Measurements from ENCODE around the gene MAP4K4. TPM values are rescaled to one million over a fixed set of nuclear protein-coding genes. Genes with fewer than 3 reads are reported as not detected.

The MAP4K4 gene
- polyA plus RNA-seq, 1 donor (not counting 4 experiments of a cell fraction or from before 2014, with no cell fraction given) = 84.1 TPM

GRCh38 chr2:101776172-101777043 is 78.9 kb downstream of the MAP4K4 start:
- TF ChIP-seq, protein P1, sequence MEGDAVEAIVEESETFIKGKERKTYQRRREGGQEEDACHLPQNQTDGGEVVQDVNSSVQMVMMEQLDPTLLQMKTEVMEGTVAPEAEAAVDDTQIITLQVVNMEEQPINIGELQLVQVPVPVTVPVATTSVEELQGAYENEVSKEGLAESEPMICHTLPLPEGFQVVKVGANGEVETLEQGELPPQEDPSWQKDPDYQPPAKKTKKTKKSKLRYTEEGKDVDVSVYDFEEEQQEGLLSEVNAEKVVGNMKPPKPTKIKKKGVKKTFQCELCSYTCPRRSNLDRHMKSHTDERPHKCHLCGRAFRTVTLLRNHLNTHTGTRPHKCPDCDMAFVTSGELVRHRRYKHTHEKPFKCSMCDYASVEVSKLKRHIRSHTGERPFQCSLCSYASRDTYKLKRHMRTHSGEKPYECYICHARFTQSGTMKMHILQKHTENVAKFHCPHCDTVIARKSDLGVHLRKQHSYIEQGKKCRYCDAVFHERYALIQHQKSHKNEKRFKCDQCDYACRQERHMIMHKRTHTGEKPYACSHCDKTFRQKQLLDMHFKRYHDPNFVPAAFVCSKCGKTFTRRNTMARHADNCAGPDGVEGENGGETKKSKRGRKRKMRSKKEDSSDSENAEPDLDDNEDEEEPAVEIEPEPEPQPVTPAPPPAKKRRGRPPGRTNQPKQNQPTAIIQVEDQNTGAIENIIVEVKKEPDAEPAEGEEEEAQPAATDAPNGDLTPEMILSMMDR (optimal IDR thresholded peaks at IDR 0.05 in 1 of 3, IDR thresholded peaks at IDR 0.05 in 1 of 3, conservative IDR thresholded peaks at IDR 0.05 in 1 of 3; ENCODE audit: extremely low read depth in 1 of 3, insufficient read depth in 2 of 3, low read length in 3 of 3) = no peak
- no peak for TF ChIP-seq EZH2 (IDR thresholded peaks at IDR 0.05; ENCODE audit: low read length)
- H4K20me1 ChIP-seq (ENCODE audit: control insufficient read depth, extremely low read depth, insufficient read depth, low read length) = peaks cover 2% of the 10 kb centered on the region

DNA sequence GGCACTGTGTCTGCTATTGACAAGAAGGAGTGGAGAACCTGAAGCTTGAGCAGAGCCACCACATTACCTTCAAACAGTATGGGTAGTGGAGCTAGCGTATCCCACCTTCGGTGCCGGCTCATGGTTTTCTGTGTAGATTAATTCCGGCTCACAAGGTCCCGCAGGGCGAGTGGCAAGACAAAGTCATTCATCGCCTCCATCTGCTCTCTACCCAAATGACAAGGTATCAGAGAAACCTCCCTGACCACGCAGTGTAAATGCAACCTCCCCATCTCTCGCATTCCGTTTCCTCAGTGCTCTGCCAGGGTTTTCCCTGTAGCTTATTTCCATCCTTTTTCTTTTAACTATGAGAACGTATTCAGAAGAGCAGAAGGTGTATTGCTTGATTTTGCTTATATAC is 79.8 kb downstream of the MAP4K4 start:
- Histone ChIP-seq H3K27me3 (ENCODE audit: control insufficient read depth, extremely low read depth, insufficient read depth, low read length) (no peaks in the 10 kb centered on the region), H3K79me2 (ENCODE audit: control insufficient read depth, insufficient read depth, low read length) (peaks cover 99% of the 10 kb centered on the region), H3K4me1 (ENCODE audit: control insufficient read depth, extremely low read depth, insufficient read depth, low read length) (peaks cover 6% of the 10 kb centered on the region), H3K4me2 (ENCODE audit: control insufficient read depth, extremely low read depth, insufficient read depth, low read depth, low read length) (no peak overlapping the region), H3K9me3 (ENCODE audit: control insufficient read depth, low read depth, low read length) (no peaks in the 10 kb centered on the region), H2AFZ (ENCODE audit: control insufficient read depth, low read length) (no peak overlapping the region), H4K20me1 (ENCODE audit: control insufficient read depth, extremely low read depth, insufficient read depth, low read length) (peaks cover 3% of the 10 kb centered on the region), H3K9ac (ENCODE audit: control insufficient read depth, extremely low read depth, insufficient read depth, low read length) (no peak overlapping the region), H3K36me3 (ENCODE audit: control insufficient read depth in 2 of 2, extremely low read depth in 1 of 2, insufficient read depth in 2 of 2, low read length in 2 of 2) (peaks cover 0 to 3% of the 10 kb centered on the region in 2 experiments), H3K4me3 (ENCODE audit: control insufficient read depth in 2 of 3, extremely low read depth in 1 of 3, insufficient read depth in 2 of 3, low read depth in 1 of 3, low read length in 3 of 3) (no peak overlapping the region), H3K27ac (ENCODE audit: control insufficient read depth, insufficient read depth, low read length) (no peak overlapping the region), H3K9me1 (ENCODE audit: control insufficient read depth, extremely low read depth, insufficient read depth, low read length) (peaks cover 2% of the 10 kb centered on the region)
- FAIRE-seq = no peak
- TF ChIP-seq, protein P1 (optimal IDR thresholded peaks at IDR 0.05 in 1 of 3, IDR thresholded peaks at IDR 0.05 in 1 of 3, conservative IDR thresholded peaks at IDR 0.05 in 1 of 3; ENCODE audit: extremely low read depth in 1 of 3, insufficient read depth in 2 of 3, low read length in 3 of 3) = no peak
- TF ChIP-seq EZH2 (IDR thresholded peaks at IDR 0.05; ENCODE audit: low read length) = no peak
- dilution Hi-C loops (cut with MboI; ENCODE audit: extremely low pct_ligation_motif_present, low sequenced_read_pairs) = no loop called here
- DNase-seq (ENCODE audit: low read depth, low spot score) = no peak

More at GRCh38 chr2:101776172-101777043, 78.9 kb downstream of the MAP4K4 start:
- Histone ChIP-seq H3K27me3 (ENCODE audit: control insufficient read depth, extremely low read depth, insufficient read depth, low read length) (no peaks in the 10 kb centered on the region), H3K9me1 (ENCODE audit: control insufficient read depth, extremely low read depth, insufficient read depth, low read length) (peaks cover 2% of the 10 kb centered on the region), H3K9me3 (ENCODE audit: control insufficient read depth, low read depth, low read length) (no peaks in the 10 kb centered on the region), H3K4me2 (ENCODE audit: control insufficient read depth, extremely low read depth, insufficient read depth, low read depth, low read length) (no peak overlapping the region), H3K27ac (ENCODE audit: control insufficient read depth, insufficient read depth, low read length) (no peak overlapping the region), H3K4me1 (ENCODE audit: control insufficient read depth, extremely low read depth, insufficient read depth, low read length) (peaks cover 4% of the 10 kb centered on the region), H3K4me3 (ENCODE audit: control insufficient read depth in 2 of 3, extremely low read depth in 1 of 3, insufficient read depth in 2 of 3, low read depth in 1 of 3, low read length in 3 of 3) (no peak overlapping the region), H2AFZ (ENCODE audit: control insufficient read depth, low read length) (no peak overlapping the region), H3K36me3 (ENCODE audit: control insufficient read depth in 2 of 2, extremely low read depth in 1 of 2, insufficient read depth in 2 of 2, low read length in 2 of 2) (peaks cover 0 to 3% of the 10 kb centered on the region in 2 experiments), H3K9ac (ENCODE audit: control insufficient read depth, extremely low read depth, insufficient read depth, low read length) (no peak overlapping the region), H3K79me2 (ENCODE audit: control insufficient read depth, insufficient read depth, low read length) (peaks cover 99% of the 10 kb centered on the region)
- DNase-seq (ENCODE audit: low read depth, low spot score) (no peak), FAIRE-seq (no peak)
- dilution Hi-C loops (cut with MboI; ENCODE audit: extremely low pct_ligation_motif_present, low sequenced_read_pairs) = no loop called here
